NCI-H1105 treated with DMSO at 0.1 percent for 48 hours (cell line): ENCODE data around the gene ULK1.
A peak's percentile ranks its signal among the peaks of the same experiment; 100 is the strongest.

Experiments used
- DNase-seq: peaks from one replicate; lab custom pipeline; 2025; lab: John Stamatoyannopoulos, UW

Gene ULK1

GRCh38 chr12:131894313-131894860 is at the start of gene ULK1:
Gene ULK1 (plus strand): TSS chr12:131894622. CDS start chr12:131895002, 380 bp downstream.
- DNase-seq = peak; percentile 91

- DNase-seq = no peak
These were observed 49.8 kb upstream of the ULK1 start for GRCh38 chr12:131844656-131845055.

GRCh38 chr12:131845121-131845520 is 49.3 kb upstream of the ULK1 start:
- DNase-seq = no peak

- DNase-seq = no peak
These were observed 47.0 kb upstream of the ULK1 start for GRCh38 chr12:131847456-131847855.

GRCh38 chr12:131848753-131849152 is 45.7 kb upstream of the ULK1 start:
- no peak for DNase-seq

- DNase-seq = no peak
These were observed 44.5 kb upstream of the ULK1 start for GRCh38 chr12:131849700-131850553.

- no peak for DNase-seq
These were observed 43.4 kb upstream of the ULK1 start for GRCh38 chr12:131850856-131851559.

- DNase-seq = no peak
These were observed 42.5 kb upstream of the ULK1 start for GRCh38 chr12:131851741-131852550.

GRCh38 chr12:131852551-131853299 is 41.7 kb upstream of the ULK1 start:
- no peak for DNase-seq

GRCh38 chr12:131853832-131854797 is 40.3 kb upstream of the ULK1 start:
- DNase-seq = no peak

- no peak for DNase-seq
These were observed 39.5 kb upstream of the ULK1 start for GRCh38 chr12:131854861-131855476.

GRCh38 chr12:131855521-131856142 is 38.8 kb upstream of the ULK1 start:
- DNase-seq = no peak

GRCh38 chr12:131856366-131857097 is 37.9 kb upstream of the ULK1 start:
- no peak for DNase-seq

GRCh38 chr12:131857908-131858850 is 36.2 kb upstream of the ULK1 start:
- DNase-seq = no peak

GRCh38 chr12:131860472-131861260 is 33.8 kb upstream of the ULK1 start:
- peak; percentile 66 for DNase-seq

GRCh38 chr12:131861261-131862083 is 33.0 kb upstream of the ULK1 start:
- no peak for DNase-seq
